Measurements from ENCODE around the gene KIF2C.

KIF2C gene

DNA sequence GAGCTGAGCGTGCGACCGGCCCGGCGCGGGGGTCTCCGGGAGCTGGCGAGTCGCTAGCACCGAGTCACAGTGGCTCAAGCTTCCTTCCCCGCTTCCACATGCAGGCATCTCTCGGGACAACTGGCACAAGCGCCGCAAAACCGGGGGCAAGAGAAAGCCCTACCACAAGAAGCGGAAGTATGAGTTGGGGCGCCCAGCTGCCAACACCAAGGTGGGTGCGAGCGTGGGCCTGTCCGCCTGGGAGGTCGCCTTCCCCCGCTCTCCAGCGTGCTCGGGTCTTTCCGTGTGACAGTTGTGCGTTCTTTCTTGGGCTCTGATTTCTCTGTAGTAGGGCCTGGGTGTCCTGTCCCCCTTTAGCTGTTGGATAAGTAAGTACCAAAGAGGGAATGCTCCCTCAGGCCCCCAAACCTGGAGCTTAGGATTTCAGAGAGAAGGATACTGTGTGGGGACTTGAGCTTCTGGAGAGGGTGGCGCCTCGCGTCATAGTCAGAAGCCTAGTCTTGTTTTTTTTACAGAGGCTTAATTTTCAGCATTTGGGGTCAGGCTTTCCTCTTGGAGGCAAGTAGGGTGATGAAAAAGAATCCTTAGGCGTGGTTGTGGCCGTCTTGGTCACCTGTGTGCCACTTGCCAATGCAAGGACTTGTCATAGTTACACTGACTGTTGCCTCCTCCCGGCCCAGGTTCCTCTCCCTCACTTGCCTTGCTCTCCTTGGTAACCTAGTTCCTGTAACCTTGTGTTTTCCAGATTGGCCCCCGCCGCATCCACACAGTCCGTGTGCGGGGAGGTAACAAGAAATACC lies 36.5 kb downstream of the KIF2C start:
- TF ChIP-seq, protein P1, sequence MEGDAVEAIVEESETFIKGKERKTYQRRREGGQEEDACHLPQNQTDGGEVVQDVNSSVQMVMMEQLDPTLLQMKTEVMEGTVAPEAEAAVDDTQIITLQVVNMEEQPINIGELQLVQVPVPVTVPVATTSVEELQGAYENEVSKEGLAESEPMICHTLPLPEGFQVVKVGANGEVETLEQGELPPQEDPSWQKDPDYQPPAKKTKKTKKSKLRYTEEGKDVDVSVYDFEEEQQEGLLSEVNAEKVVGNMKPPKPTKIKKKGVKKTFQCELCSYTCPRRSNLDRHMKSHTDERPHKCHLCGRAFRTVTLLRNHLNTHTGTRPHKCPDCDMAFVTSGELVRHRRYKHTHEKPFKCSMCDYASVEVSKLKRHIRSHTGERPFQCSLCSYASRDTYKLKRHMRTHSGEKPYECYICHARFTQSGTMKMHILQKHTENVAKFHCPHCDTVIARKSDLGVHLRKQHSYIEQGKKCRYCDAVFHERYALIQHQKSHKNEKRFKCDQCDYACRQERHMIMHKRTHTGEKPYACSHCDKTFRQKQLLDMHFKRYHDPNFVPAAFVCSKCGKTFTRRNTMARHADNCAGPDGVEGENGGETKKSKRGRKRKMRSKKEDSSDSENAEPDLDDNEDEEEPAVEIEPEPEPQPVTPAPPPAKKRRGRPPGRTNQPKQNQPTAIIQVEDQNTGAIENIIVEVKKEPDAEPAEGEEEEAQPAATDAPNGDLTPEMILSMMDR (IDR thresholded peaks at IDR 0.05; ENCODE audit: poor library complexity, severe bottlenecking), result no peak
- H3K27me3 ChIP-seq (ENCODE audit: insufficient read depth, poor library complexity, severe bottlenecking), result no peaks in the 10 kb centered on the region
- peak overlapping the region; percentile 92 for H3K4me3 ChIP-seq (ENCODE audit: severe bottlenecking)
- no peak for DNase-seq (ENCODE audit: low spot score)
- peaks cover 58% of the 10 kb centered on the region for H3K36me3 ChIP-seq (ENCODE audit: low read depth)
- no peak for ATAC-seq (ENCODE audit: low read depth)
- H3K9me3 ChIP-seq (ENCODE audit: severe bottlenecking), result no peaks in the 10 kb centered on the region
- peak overlapping the region; percentile 87 for H3K27ac ChIP-seq (ENCODE audit: poor library complexity, severe bottlenecking)
- peaks cover 7% of the 10 kb centered on the region for H3K4me1 ChIP-seq (ENCODE audit: insufficient read depth, poor library complexity, severe bottlenecking)

DNA sequence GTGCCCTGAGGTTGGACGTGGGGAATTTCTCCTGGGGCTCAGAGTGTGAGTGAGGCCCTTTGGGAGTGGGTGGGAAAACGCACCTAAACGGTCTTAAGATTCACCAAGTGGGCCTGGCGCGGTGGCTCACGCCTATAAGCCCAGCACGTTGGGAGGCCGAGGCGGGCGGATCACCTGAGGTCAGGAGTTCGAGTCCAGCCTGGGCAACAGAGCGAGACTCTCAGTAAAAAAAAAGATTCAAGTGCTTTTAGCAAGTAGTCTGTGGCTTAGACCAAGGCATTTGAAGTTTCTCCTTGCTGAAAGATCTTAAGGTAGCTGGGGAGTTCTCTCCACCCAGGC lies 37.1 kb downstream of the KIF2C start:
- TF ChIP-seq, protein P1 (IDR thresholded peaks at IDR 0.05; ENCODE audit: poor library complexity, severe bottlenecking), result no peak
- peak overlapping the region; percentile 92 for H3K4me3 ChIP-seq (ENCODE audit: severe bottlenecking)
- H3K4me1 ChIP-seq (ENCODE audit: insufficient read depth, poor library complexity, severe bottlenecking), result peaks cover 7% of the 10 kb centered on the region
- DNase-seq (ENCODE audit: low spot score) (no peak), ATAC-seq (ENCODE audit: low read depth) (no peak)
- H3K9me3 ChIP-seq (ENCODE audit: severe bottlenecking), result no peaks in the 10 kb centered on the region
- H3K36me3 ChIP-seq (ENCODE audit: low read depth), result peaks cover 59% of the 10 kb centered on the region
- no peaks in the 10 kb centered on the region for H3K27me3 ChIP-seq (ENCODE audit: insufficient read depth, poor library complexity, severe bottlenecking)
- H3K27ac ChIP-seq (ENCODE audit: poor library complexity, severe bottlenecking), result peak overlapping the region; percentile 87

DNA sequence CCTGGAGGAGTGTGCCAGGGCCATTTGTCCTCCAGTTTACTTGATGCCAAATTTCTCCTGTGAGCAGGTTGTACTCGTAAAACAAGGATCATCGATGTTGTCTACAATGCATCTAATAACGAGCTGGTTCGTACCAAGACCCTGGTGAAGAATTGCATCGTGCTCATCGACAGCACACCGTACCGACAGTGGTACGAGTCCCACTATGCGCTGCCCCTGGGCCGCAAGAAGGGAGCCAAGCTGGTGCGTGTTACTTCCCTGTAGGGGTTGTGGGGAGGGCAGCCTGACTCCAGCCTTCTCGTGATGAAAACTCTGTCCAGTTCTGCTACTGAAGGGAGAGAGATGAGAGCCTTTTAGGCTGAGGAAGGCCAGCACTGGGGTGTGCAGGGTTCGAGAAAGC lies 37.9 kb downstream of the KIF2C start:
- H3K36me3 ChIP-seq (ENCODE audit: low read depth), result peaks cover 59% of the 10 kb centered on the region
- TF ChIP-seq, protein P1 (IDR thresholded peaks at IDR 0.05; ENCODE audit: poor library complexity, severe bottlenecking), result no peak
- H3K9me3 ChIP-seq (ENCODE audit: severe bottlenecking), result no peaks in the 10 kb centered on the region
- H3K27ac ChIP-seq (ENCODE audit: poor library complexity, severe bottlenecking), result peak overlapping the region; percentile 87
- peak overlapping the region; percentile 92 for H3K4me3 ChIP-seq (ENCODE audit: severe bottlenecking)
- no peaks in the 10 kb centered on the region for H3K27me3 ChIP-seq (ENCODE audit: insufficient read depth, poor library complexity, severe bottlenecking)
- H3K4me1 ChIP-seq (ENCODE audit: insufficient read depth, poor library complexity, severe bottlenecking), result peaks cover 7% of the 10 kb centered on the region
- DNase-seq (ENCODE audit: low spot score), result no peak
- ATAC-seq (ENCODE audit: low read depth), result no peak

DNA sequence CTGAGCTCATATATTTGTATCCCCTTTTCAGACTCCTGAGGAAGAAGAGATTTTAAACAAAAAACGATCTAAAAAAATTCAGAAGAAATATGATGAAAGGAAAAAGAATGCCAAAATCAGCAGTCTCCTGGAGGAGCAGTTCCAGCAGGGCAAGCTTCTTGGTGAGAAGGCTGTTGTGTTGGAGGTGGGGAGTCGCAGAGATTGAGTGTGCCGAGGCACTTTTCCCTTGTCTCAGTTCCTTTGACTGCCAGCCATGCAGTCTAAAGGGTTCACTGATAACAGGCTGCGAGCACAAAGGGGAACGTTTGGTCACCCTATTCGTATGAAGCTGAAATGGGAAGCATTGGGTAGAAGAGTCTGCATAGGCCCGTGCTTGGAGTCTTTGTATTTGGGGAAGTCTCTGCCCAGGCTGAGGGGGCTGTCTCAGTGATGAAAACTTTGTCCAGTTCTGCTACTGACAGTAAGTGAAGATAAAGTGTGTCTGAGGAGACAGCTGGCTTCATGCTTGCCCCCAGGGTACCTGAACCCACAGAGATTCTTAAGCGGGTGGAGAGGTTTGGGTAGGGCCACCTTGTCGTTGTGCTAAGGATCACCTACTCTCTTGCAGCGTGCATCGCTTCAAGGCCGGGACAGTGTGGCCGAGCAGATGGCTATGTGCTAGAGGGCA lies 38.5 kb downstream of the KIF2C start:
- DNase-seq (ENCODE audit: low spot score) (no peak), ATAC-seq (ENCODE audit: low read depth) (no peak)
- peaks cover 59% of the 10 kb centered on the region for H3K36me3 ChIP-seq (ENCODE audit: low read depth)
- no peaks in the 10 kb centered on the region for H3K27me3 ChIP-seq (ENCODE audit: insufficient read depth, poor library complexity, severe bottlenecking)
- no peaks in the 10 kb centered on the region for H3K9me3 ChIP-seq (ENCODE audit: severe bottlenecking)
- H3K4me3 ChIP-seq (ENCODE audit: severe bottlenecking), result no peak overlapping the region
- peaks cover 7% of the 10 kb centered on the region for H3K4me1 ChIP-seq (ENCODE audit: insufficient read depth, poor library complexity, severe bottlenecking)
- TF ChIP-seq, protein P1 (IDR thresholded peaks at IDR 0.05; ENCODE audit: poor library complexity, severe bottlenecking), result no peak
- peak overlapping the region; percentile 87 for H3K27ac ChIP-seq (ENCODE audit: poor library complexity, severe bottlenecking)

All from RWPE2 (cell line).